CD4-positive, alpha-beta memory T cell (primary cell): ENCODE measurements around the gene SWAP70. TPM values are rescaled to one million over a fixed set of nuclear protein-coding genes. Genes with fewer than 3 reads are reported as not detected.

ENCODE experiments used
- CTCF ChIA-PET: fragments of 350-600 bp; sonication (Branson Sonifier 250); formaldehyde crosslinking; loops from one replicate; lab custom pipeline; 2021; ENCODE audit warnings: inconsistent platforms; ENCODE audit not compliant: partially characterized antibody; lab: Charles Lee
- POLR2A ChIA-PET: fragments of 350-600 bp; sonication (Branson Sonifier 250); formaldehyde crosslinking; loops from one replicate; lab custom pipeline; 2021; ENCODE audit not compliant: partially characterized antibody; lab: Charles Lee
- DNase-seq, 5 donors: peaks; one replicate each; pipeline versions ENCODE4 v3.0.0 to v3.0.0-alpha.2; 2020 to 2022; ENCODE audit warnings: mixed read lengths in 1 of 5
- H3K27ac ChIP-seq: one replicate; pipeline ENCODE4 v1.7.0; 2013; ENCODE audit warnings: low read depth, low read length
- H3K27me3 ChIP-seq: 2 replicates; pipeline ENCODE4 v1.7.0; 2013; ENCODE audit warnings: mild to moderate bottlenecking, low read length, moderate library complexity; ENCODE audit not compliant: insufficient read depth
- H3K36me3 ChIP-seq: 2 replicates; pipeline ENCODE4 v1.7.0; 2013; ENCODE audit warnings: mild to moderate bottlenecking, low read length, moderate library complexity; ENCODE audit not compliant: insufficient read depth
- H3K4me1 ChIP-seq: 2 replicates; pipeline ENCODE4 v1.7.0; 2013; ENCODE audit warnings: mild to moderate bottlenecking, low read length, moderate library complexity; ENCODE audit not compliant: insufficient read depth
- H3K4me3 ChIP-seq, 2 donors: one replicate each; pipeline ENCODE4 v1.7.0; 2013; ENCODE audit warnings: low read length in 2 of 2, mild to moderate bottlenecking in 1 of 2
- H3K9me3 ChIP-seq, 2 donors: one replicate each; pipeline ENCODE4 v1.7.0; 2013; ENCODE audit warnings: low read length in 2 of 2, control low read depth in 1 of 2; ENCODE audit not compliant: control insufficient read depth in 1 of 2
- H3K27ac Mint-ChIP-seq, 7 donors: one replicate each; pipeline ENCODE4 v1.8.0; 2020 to 2021; ENCODE audit warnings: mixed read lengths in 7 of 7, mild to moderate bottlenecking in 6 of 7, inconsistent platforms in 3 of 7, moderate library complexity in 3 of 7
- H3K27me3 Mint-ChIP-seq, 2 donors: one replicate each; pipeline ENCODE4 v1.8.0; 2020 to 2021; ENCODE audit warnings: mixed read lengths in 2 of 2
- H3K36me3 Mint-ChIP-seq, 2 donors: one replicate each; pipeline ENCODE4 v1.8.0; 2020 to 2021; ENCODE audit warnings: mixed read lengths in 2 of 2, inconsistent platforms in 1 of 2, mild to moderate bottlenecking in 1 of 2
- H3K4me1 Mint-ChIP-seq, 4 donors: one replicate each; pipeline ENCODE4 v1.8.0; 2020 to 2021; ENCODE audit warnings: mixed read lengths in 4 of 4, mild to moderate bottlenecking in 1 of 4
- H3K4me3 Mint-ChIP-seq, 8 donors: one replicate each; pipeline ENCODE4 v1.8.0; 2020 to 2021; ENCODE audit warnings: mixed read lengths in 8 of 8, mild to moderate bottlenecking in 7 of 8, moderate library complexity in 6 of 8, inconsistent platforms in 3 of 8
- H3K9me3 Mint-ChIP-seq, 8 donors: one replicate each; pipeline ENCODE4 v1.8.0; 2020 to 2021; ENCODE audit warnings: mixed read lengths in 8 of 8, mild to moderate bottlenecking in 5 of 8, inconsistent platforms in 3 of 8, moderate library complexity in 1 of 8
- intact Hi-C: fragments of 100-400 bp; cut with micrococcal nuclease; formaldehyde crosslinking; loops from one replicate; pipeline ENCODE4 v1.15.1; 2023
- polyA plus RNA-seq, 2 donors: library from polyadenylated mRNA; unstranded; fragments of 300-500 nt; fragmentation: Illumina TruSeq; gene quantifications; one replicate each; pipeline ENCODE4 v1.2.3, GENCODE V29; 2021
- total RNA-seq, 2 experiments: library from RNA; stranded (reverse); gene quantifications; one replicate each; pipeline ENCODE4 v1.2.3, GENCODE V29; 2021

SWAP70 gene
- total and polyA plus RNA-seq, 4 experiments from 2014 or later, result 2.2 to 6.6 (median 4.9) TPM

GRCh38 chr11:9783986-9784385, 120.1 kb downstream of the SWAP70 start:
- no peak overlapping the region for H3K27ac ChIP-seq
- Mint-ChIP-seq H3K27me3 (no peaks in the 10 kb centered on the region), H3K4me3 (no peak overlapping the region), H3K4me1 (no peaks in the 10 kb centered on the region), H3K9me3 (no peaks in the 10 kb centered on the region), H3K36me3 (peaks cover 46 to 54% of the 10 kb centered on the region in 2 donors), H3K27ac (peak overlapping the region in 2 of 7 donors; percentile 50 to 51)
- no peaks in the 10 kb centered on the region for H3K27me3 ChIP-seq
- no peaks in the 10 kb centered on the region for H3K4me1 ChIP-seq
- DNase-seq, result no peak
- no peak overlapping the region for H3K4me3 ChIP-seq
- no peaks in the 10 kb centered on the region for H3K9me3 ChIP-seq
- peaks cover 5% of the 10 kb centered on the region for H3K36me3 ChIP-seq
- ChIA-PET POLR2A (no interaction called here), CTCF (interaction anchor here (1.4 kb wide), 1 partner anchor 24 kb away, joined by 3 read pairs; no protein-coding TSS in a partner anchor)
- intact Hi-C loops, result no loop called here

GRCh38 chr11:9784602-9785315, 120.9 kb downstream of the SWAP70 start:
- Mint-ChIP-seq H3K36me3 (peaks cover 48 to 55% of the 10 kb centered on the region in 2 donors), H3K27ac (peak overlapping the region in 1 of 7 donors; percentile 17), H3K4me1 (no peaks in the 10 kb centered on the region), H3K27me3 (no peaks in the 10 kb centered on the region), H3K4me3 (no peak overlapping the region), H3K9me3 (no peaks in the 10 kb centered on the region)
- no peak overlapping the region for H3K27ac ChIP-seq
- H3K4me1 ChIP-seq, result no peaks in the 10 kb centered on the region
- ChIA-PET CTCF (no interaction called here), POLR2A (no interaction called here)
- intact Hi-C loops, result no loop called here
- no peaks in the 10 kb centered on the region for H3K9me3 ChIP-seq
- no peak overlapping the region for H3K4me3 ChIP-seq
- no peak for DNase-seq
- H3K27me3 ChIP-seq, result no peaks in the 10 kb centered on the region
- H3K36me3 ChIP-seq, result peaks cover 5% of the 10 kb centered on the region

GRCh38 chr11:9787260-9787659, 123.4 kb downstream of the SWAP70 start:
- POLR2A ChIA-PET, result no interaction called here
- intact Hi-C loops, result no loop called here
- peaks cover 35 to 42% of the 10 kb centered on the region in 2 donors for H3K36me3 Mint-ChIP-seq

GRCh38 chr11:9787981-9788521, 124.2 kb downstream of the SWAP70 start:
- H3K4me3 ChIP-seq, result no peak overlapping the region
- Mint-ChIP-seq H3K36me3 (peaks cover 35 to 41% of the 10 kb centered on the region in 2 donors), H3K4me1 (no peaks in the 10 kb centered on the region), H3K4me3 (no peak overlapping the region), H3K27ac (no peak overlapping the region), H3K9me3 (no peaks in the 10 kb centered on the region), H3K27me3 (no peaks in the 10 kb centered on the region)
- no peak for DNase-seq
- CTCF ChIA-PET, result no interaction called here
- intact Hi-C loops, result no loop called here
- POLR2A ChIA-PET, result no interaction called here
- peaks cover 5% of the 10 kb centered on the region for H3K36me3 ChIP-seq
- no peaks in the 10 kb centered on the region for H3K4me1 ChIP-seq
- no peaks in the 10 kb centered on the region for H3K9me3 ChIP-seq
- no peaks in the 10 kb centered on the region for H3K27me3 ChIP-seq
- no peak overlapping the region for H3K27ac ChIP-seq

More at GRCh38 chr11:9787260-9787659, 123.4 kb downstream of the SWAP70 start:
- Mint-ChIP-seq H3K9me3 (no peaks in the 10 kb centered on the region), H3K27me3 (no peaks in the 10 kb centered on the region), H3K27ac (no peak overlapping the region), H3K4me1 (no peaks in the 10 kb centered on the region), H3K4me3 (no peak overlapping the region)
- Histone ChIP-seq H3K4me1 (no peaks in the 10 kb centered on the region), H3K9me3 (no peaks in the 10 kb centered on the region), H3K4me3 (no peak overlapping the region), H3K27ac (no peak overlapping the region), H3K27me3 (no peaks in the 10 kb centered on the region), H3K36me3 (peaks cover 5% of the 10 kb centered on the region)
- no peak for DNase-seq
- CTCF ChIA-PET, result no interaction called here

- CTCF ChIA-PET, result no interaction called here
- H3K27ac ChIP-seq, result no peak overlapping the region
Observed at GRCh38 chr11:9789910-9790309, 126.0 kb downstream of the SWAP70 start.

GRCh38 chr11:9790703-9791102, 126.8 kb downstream of the SWAP70 start:
- ChIA-PET CTCF (no interaction called here), POLR2A (no interaction called here)
- no peaks in the 10 kb centered on the region for H3K27me3 Mint-ChIP-seq
- DNase-seq, result no peak
- H3K9me3 Mint-ChIP-seq, result no peaks in the 10 kb centered on the region
- H3K4me1 ChIP-seq, result no peaks in the 10 kb centered on the region
- H3K4me1 Mint-ChIP-seq, result no peaks in the 10 kb centered on the region
- H3K36me3 Mint-ChIP-seq, result peaks cover 23 to 25% of the 10 kb centered on the region in 2 donors
- no peak overlapping the region for H3K27ac ChIP-seq
- H3K4me3 ChIP-seq, result no peak overlapping the region
- H3K9me3 ChIP-seq, result no peaks in the 10 kb centered on the region
- intact Hi-C loops, result no loop called here
- no peak overlapping the region for H3K4me3 Mint-ChIP-seq
- no peak overlapping the region for H3K27ac Mint-ChIP-seq
- no peaks in the 10 kb centered on the region for H3K27me3 ChIP-seq
- H3K36me3 ChIP-seq, result peaks cover 5% of the 10 kb centered on the region

More at GRCh38 chr11:9789910-9790309, 126.0 kb downstream of the SWAP70 start:
- Histone ChIP-seq H3K27me3 (no peaks in the 10 kb centered on the region), H3K4me3 (no peak overlapping the region), H3K4me1 (no peaks in the 10 kb centered on the region), H3K9me3 (no peaks in the 10 kb centered on the region), H3K36me3 (peaks cover 5% of the 10 kb centered on the region)
- intact Hi-C loops, result no loop called here
- no peaks in the 10 kb centered on the region for H3K9me3 Mint-ChIP-seq
- DNase-seq, result no peak
- no peak overlapping the region for H3K27ac Mint-ChIP-seq
- peaks cover 27 to 28% of the 10 kb centered on the region in 2 donors for H3K36me3 Mint-ChIP-seq
- POLR2A ChIA-PET, result no interaction called here
- no peak overlapping the region for H3K4me3 Mint-ChIP-seq
- no peaks in the 10 kb centered on the region for H3K4me1 Mint-ChIP-seq
- no peaks in the 10 kb centered on the region for H3K27me3 Mint-ChIP-seq

- POLR2A ChIA-PET, result no interaction called here
- intact Hi-C loops, result no loop called here
- no peak overlapping the region for H3K4me3 Mint-ChIP-seq
Observed at GRCh38 chr11:9796266-9796665, 132.4 kb downstream of the SWAP70 start.

More at GRCh38 chr11:9796266-9796665, 132.4 kb downstream of the SWAP70 start:
- Histone ChIP-seq H3K27me3 (no peaks in the 10 kb centered on the region), H3K27ac (no peak overlapping the region), H3K9me3 (no peaks in the 10 kb centered on the region), H3K36me3 (no peaks in the 10 kb centered on the region), H3K4me1 (no peaks in the 10 kb centered on the region), H3K4me3 (no peak overlapping the region)
- DNase-seq, result no peak
- CTCF ChIA-PET, result interaction anchor here (1.6 kb wide), 1 partner anchor 511 kb away, joined by 3 read pairs; no protein-coding TSS in a partner anchor
- H3K36me3 Mint-ChIP-seq, result peaks cover 3 to 10% of the 10 kb centered on the region in 2 donors
- no peaks in the 10 kb centered on the region for H3K9me3 Mint-ChIP-seq
- H3K4me1 Mint-ChIP-seq, result no peaks in the 10 kb centered on the region
- no peaks in the 10 kb centered on the region for H3K27me3 Mint-ChIP-seq
- no peak overlapping the region for H3K27ac Mint-ChIP-seq
